HG03095 (cell line): ENCODE results near the gene NAP1L5.
A peak's percentile ranks its signal among the peaks of the same experiment; 100 is the strongest.

Experiments used
- ATAC-seq: cut with Tn5 transposase; IDR thresholded peaks from one replicate; pipeline ENCODE4 v1.9.1; 2021; ENCODE audit warnings: moderate library complexity; ENCODE audit not compliant: unreplicated experiment

NAP1L5 gene, protein sequence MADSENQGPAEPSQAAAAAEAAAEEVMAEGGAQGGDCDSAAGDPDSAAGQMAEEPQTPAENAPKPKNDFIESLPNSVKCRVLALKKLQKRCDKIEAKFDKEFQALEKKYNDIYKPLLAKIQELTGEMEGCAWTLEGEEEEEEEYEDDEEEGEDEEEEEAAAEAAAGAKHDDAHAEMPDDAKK

DNA sequence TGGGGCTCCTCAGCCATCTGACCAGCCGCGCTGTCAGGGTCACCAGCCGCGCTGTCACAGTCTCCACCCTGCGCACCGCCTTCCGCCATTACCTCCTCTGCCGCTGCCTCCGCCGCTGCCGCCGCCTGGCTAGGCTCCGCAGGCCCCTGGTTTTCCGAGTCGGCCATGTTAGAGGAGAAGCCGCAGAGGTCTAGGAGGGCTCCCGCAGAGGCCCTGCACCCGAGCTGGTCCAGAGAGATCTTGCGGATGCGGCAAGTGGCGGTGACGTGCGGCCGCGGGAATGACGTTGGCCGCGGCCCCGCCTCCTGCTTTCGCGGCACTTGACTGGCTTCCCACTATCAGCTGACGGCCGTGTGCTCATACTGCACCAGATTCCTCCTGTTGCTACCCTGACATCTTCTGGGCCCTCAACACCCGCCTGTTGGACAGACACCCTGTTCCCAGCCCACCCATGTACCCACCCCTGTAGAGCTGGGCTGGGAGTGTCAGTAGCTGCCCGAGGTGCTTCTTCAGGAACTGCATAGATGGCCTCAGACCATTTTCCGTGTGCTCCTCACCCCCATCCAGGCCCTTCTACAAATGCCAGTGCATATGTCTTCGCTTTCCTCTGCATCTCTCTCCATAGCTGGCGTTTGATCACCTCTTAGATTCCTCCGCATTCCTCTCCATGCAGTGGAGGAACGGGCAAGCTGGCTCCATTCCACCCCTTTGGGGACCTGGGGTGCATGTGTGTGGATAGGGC is at the start of gene NAP1L5:
Gene NAP1L5 (minus strand): TSS at position 242 of the 742 bp plus-strand sequence. CDS start 75 bp downstream, at position 167.
- peak; percentile 95 for ATAC-seq

DNA sequence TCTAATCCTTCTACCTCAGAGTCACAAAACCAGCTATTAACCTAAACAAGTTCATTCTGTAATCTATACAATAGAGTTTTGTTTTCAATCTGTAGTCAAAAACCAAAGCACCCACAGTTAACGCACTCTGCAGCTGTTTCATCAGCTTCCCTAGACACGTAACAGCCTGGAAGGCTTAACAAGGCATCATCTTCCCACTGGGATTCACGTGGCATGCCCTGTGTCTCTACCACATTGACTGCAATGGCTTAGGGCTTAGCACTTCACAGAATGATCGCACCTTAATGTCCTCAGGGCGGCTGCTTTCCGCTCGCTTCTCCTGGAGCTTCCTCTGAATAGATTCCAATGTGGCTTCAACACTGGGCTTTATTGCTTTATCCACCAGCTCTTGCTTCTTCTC is 49.7 kb upstream of the NAP1L5 start:
- ATAC-seq = no peak

DNA sequence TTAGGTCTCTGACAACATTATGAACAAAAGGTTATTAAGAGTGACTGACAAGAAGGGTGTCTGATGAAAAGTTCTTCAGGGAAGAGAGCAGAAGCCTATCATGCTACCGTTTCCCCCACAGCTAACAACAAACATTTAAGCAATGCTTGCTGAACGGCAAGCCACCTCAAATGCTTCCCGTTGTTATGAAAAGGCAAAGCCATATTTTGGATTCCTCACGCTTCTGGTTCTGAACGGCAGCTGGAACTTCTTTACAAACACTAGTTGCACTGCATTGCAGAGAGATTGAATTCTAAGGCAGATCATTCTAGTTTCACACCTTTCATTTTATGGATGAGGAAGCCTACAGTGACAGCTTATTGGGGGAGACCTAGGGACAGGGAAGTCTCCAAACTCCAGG is 48.6 kb upstream of the NAP1L5 start:
- no peak for ATAC-seq

DNA sequence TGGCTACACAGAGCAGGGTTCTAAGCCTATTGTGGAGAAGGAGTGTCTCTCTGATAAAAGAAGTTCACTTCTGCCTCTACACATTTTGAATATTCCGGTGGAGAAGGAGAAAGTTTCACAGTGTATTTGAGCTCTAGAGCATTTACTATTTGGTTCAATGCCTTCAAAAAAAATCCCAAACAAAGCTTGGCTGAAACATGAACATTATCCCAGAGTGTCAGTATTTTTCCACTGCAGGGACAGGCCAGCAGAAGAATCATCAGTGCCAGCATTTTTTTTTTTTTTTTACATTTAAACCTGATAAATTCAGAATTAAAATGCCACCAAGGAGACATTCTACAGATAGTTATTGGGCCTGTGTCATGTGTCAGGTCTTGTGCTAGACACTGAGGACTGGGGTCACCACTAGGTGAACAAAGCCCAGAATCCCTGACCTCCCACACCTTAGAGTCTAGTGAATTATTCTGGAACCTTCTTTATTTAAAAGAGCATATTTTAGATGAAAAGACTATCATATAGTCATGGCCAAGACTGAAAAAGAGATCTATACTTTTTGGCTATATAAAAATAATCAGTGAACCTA is 48.0 kb upstream of the NAP1L5 start:
- ATAC-seq = no peak

DNA sequence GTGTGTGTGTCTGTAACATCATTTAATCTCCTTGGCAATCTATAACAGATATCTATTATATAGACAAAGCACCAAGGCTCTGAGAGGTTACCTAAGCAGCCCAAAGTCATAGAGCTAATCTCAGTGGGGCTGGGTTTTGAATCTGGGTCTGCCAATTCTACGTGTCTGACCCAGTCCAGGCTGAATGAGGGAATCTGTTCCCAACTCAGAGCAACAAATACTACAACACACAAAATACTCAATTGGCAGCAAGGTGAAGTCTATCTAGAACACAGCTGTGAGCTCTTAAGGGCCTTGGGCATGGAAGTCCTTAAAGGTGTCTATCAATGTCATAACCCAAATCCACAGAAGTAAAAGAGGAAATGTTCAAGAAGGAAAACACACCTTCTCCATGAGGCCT is 47.5 kb upstream of the NAP1L5 start:
- no peak for ATAC-seq

DNA sequence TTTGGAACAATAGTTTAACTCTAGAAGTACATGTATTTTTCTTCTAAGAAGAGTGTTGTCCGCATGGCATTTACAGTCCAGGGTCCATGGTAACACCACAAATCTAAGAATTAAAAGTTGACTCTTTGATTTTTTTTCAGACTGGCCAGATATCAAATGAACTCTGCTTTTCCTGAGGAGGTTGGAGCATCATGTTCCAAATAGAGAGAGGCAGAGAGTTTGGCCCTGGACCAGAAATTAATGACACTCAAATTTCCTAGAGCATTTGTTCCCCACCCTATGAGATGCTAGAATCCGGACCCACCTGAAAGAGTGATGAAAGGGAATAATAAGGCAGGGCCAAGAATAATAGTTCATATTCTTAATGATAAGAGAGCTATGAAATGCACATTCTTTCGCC is 47.0 kb upstream of the NAP1L5 start:
- ATAC-seq = no peak

DNA sequence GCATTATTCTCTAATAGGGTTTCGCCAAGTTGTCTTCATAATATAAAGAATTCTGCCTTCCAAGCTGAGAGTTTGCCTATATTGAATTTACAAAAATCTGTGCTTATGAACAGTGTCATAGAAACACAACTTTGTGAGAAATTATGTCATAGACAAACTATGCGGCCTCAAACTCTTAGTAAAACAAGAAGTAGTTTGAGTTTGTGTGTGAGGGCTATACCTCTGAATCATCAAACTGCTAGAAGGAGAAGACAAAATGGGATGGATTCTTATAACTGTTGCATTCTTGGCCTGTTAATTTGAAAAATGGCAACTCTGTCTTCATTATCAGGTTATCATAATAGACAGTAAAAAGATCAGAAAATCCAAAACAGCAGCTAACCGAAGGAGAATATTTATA is 46.1 kb upstream of the NAP1L5 start:
- ATAC-seq = no peak

DNA sequence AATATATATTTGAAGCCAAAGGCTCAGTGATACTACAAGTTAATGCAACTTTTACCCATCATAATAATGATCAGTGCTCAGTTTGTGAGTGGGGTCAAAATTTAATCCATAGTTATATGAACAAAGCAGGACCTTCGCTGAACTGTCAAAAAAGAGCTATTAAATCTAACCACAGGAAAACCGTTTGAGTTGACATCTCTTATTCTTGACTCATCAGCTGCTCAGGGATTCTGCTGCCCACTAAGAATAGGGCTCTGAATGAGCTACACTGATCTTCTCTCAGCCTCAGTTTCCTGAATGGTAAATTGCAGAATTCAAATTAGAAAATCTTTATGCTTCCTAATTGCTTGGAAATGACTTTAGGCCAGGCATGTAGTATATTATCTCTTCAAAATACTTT is 44.9 kb upstream of the NAP1L5 start:
- no peak for ATAC-seq

DNA sequence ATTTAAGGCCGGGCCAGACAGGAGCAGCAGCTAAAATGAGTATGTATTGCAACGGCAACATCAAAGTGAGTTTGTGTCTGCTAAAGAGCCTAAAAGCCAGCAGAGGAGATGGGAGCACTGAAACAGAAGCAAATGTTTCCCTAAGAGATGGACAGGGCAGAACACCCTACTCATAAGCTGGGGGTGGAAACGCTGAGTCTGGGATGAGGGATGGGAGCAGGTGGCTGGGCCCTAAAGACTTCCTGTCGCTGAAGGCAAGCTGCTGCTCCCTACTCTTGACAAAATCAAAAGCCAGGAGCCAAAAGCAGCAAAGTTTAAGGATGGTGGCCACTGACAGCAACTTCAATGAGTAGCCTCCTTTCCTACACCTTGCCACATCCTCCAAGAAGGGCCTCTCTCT is 40.6 kb upstream of the NAP1L5 start:
- no peak for ATAC-seq

DNA sequence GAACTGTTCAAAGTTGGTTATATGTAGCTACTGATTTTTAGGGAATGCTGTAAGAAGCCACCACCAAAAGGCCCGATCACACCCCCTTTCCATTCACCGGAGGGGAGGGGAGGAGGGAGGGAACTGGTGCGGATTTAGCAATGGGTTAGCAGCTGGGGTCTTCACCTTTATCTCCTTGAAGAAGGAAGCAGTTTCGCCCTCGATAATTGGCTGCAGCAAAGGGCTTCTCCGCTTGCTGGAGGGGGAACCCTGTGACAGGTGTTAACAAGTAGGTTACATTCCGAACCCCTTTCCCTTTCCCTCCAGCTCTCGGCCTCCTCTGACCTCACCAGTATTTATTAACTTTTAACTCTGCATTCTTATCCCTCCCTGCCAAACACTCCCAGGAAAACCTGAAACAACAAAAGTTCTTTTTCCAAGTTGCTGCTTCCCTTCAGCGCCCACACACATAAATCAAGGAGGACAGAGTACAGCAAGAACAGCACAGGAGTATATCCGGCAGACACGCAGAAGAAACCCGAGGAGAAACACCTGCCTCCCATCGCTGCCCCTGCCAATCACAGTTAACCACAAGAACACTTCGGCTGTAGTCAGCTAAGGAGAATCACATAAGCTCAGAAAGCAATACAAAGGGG is 39.8 kb upstream of the NAP1L5 start:
- peak; percentile 89 for ATAC-seq

DNA sequence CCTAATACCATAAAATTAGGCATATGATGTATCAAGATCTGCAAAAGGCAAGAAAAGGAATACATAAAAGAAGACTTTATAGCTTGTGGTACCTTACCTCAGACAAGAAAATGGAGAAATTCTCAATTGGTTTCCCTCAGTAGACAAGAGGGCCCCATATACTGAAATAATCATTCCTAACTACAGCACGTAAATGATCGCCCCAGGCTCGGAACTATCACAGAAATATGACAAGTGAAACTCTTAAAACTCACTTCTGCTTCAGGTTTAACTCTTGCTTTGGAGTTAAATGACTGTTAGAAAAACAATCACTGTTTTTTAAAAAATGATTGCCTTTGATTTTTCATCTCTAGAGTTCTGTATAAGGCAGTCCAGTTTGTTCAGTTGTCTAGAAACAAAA is 38.6 kb upstream of the NAP1L5 start:
- ATAC-seq = no peak

DNA sequence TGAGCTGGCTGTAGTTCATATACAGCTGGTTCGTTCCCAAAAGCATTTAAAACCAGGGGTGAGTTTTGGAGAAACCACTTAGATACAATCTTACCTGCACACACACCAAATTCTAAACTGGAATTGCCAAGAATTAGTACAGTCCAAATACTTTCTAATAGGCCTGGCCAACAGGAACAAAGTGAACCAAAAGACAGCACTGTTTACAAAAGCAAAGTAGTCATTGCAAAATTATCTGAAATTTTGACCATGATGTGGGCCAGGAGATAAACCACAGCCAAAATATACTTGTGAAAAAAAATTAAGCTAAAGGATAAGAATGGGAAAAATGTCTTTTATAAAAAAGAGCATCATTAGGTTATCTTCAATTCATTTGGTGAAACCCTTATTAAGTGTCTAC is 37.9 kb upstream of the NAP1L5 start:
- ATAC-seq = no peak

DNA sequence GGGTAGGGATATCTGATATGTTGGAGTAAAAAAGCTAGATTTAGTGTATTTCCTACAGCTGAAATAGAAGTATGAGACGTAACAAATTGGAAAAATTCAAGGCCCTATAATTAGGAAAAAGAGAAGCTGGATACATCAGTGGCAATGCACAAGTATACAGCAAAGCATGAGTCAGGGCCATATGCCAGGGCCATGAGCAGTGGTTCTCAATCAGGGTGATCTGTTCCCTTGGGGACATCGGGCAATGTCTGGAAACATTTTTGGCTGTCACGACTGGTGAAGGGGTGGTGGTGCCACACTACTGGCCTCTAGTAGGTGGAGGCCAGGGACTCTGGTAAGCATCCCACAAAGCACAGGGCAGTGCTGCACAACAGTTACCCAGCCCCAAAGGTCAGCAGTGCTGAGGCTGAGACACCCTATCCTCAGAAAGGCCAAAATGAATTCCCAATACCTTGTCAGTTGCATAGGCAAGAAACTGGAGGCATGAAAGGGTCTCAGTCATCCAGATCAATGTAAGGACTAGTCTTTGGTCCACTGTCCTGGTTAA is 36.8 kb upstream of the NAP1L5 start:
- ATAC-seq = no peak

DNA sequence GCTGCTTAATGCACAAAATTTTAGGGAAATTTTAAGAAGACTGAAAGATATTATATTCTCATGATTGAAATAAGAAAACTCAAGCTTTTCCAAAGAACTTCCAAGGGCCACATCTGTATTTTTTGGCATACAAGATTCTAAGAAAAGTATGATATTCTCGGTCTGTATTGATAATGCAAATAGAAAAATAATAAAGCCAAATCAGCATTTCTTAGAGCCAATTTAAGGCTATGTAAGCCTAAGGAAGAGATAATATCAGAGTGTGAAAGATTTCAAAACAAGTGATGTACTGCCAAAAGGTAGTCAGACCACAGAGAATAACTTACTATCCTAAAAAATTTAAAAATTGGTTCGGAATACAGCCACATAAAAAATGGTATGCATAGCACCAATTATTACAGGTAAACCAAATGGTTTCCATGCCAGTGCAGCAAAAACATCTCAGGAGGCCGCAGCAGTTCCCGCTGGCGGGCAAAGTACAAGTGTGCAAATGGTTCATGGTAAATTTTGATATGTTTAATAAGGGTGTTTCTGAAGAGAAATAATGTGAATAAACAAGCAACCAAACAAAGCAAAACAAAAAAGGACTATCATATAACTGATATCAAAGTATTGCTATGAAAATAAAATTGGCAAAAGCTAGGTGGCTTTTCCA is 35.2 kb upstream of the NAP1L5 start:
- ATAC-seq = no peak

DNA sequence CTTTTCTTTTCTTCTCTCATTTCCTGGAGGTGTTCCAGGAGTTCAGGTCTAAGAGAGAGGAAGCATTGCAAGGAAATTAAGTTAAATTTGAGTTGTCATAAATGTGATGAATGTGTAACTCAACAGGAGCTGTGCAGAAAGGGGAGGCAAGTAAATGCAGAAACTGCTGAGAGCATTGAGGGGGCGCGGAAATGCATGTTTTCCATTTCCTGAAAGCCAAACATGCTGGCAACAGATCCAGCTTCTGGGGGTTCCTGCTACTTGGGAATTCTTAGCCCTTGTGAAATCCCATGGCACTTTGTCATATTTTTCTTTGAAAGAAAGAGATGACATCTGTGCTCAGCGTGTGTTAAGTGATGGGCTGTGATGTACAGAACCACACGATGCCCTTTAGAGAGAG is 33.8 kb upstream of the NAP1L5 start:
- no peak for ATAC-seq

DNA sequence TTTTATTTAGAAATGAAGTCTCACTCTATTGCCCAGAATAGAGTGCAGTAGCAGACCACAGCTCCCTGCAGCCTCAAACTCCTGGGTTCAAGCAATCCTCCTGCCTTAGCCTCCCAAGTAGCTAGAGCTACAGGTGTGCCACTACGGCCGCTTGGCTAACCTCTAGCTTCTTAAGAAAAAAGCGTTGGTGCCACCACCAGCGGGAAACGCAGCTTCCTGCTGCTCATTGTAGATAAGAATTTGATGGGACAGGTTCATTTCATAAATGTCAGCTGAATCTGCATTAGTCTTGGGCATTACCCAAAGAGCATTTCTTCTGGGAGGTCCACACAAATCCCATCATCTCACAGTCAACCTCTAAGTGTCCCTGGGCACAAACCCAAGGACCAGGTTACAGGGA is 33.2 kb upstream of the NAP1L5 start:
- no peak for ATAC-seq

DNA sequence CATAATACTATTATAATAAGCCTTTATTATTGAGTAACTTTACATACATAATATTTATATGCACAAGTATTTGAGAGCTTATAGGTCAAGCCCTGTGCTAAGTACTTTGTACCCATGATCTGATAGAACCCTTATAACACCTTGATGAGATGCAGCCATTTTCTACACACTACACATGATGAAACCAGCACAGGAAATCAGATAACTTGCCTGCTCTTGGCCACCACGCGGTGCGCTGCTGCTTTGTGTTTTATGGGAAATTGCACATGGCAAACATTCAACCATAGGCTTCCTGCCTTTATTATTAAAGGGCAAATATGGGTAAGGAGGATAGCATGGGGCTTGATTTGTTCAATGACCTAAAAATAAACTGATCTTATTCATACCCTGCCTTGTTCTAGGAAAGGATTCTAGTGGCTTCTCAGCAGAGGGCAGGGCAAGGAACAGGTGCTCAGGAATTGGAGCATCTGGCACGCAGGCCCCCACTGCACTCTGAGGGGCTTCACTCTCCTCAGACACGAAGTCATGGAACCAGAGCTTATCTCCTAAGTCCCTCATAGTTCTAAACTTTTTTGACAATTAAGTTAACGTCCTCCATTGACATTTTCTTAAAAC is 31.6 kb upstream of the NAP1L5 start:
- ATAC-seq = no peak

DNA sequence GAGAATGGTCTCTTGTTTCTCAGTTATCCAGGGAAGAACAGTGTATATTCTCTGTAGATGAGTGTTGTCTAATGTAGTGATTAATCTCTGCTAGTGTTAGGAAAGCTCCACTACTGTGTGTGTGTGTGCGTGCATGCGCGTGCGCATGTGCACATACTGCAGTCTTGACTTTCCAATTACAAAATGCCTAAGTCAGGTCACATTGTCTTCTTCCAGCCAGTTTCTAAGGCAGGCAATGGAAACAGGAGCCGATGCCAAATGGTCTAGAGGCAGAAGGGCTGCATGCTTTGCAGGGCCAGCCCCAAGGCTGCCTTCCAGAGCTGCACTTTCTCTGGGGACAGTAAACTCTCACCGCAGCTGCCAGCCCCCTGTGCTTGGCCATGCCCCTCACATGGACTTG is 30.5 kb upstream of the NAP1L5 start:
- no peak for ATAC-seq

DNA sequence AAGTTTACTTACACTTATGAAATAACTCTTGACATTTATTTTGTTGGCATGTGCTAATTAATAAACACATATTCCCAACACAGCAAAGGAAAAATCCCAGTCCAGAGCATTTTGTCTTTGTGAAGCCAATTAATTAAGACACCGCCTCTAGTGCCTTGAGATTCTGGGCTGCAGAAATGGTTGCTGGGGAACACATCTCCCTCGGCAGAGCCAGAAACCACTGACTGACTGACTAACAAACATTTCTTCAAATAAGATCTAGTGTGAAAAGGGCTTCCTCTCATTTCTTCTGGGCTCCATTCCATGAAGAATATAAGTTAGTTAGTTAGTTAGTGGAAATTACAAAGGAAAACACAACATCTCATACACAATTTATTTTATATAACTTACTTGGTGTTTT is 28.4 kb upstream of the NAP1L5 start:
- no peak for ATAC-seq

DNA sequence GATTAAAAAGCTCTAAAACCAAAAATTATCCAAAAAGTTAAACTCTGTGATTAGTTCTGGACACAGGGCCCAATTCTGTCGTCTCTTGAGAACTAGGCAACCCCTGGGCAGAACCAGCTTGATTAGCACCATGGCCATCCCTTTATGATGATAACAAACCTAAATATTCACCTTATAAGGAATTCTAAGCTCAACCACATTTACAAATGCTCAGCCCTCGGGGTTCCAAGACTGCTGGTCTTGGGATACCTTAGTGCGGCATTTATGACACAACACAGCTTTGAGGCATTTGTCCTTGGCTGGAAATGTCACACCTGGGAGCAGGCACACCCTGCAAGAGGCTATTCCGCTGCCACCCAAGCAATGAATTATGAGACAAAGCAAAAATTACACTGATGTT is 27.5 kb upstream of the NAP1L5 start:
- ATAC-seq = no peak

DNA sequence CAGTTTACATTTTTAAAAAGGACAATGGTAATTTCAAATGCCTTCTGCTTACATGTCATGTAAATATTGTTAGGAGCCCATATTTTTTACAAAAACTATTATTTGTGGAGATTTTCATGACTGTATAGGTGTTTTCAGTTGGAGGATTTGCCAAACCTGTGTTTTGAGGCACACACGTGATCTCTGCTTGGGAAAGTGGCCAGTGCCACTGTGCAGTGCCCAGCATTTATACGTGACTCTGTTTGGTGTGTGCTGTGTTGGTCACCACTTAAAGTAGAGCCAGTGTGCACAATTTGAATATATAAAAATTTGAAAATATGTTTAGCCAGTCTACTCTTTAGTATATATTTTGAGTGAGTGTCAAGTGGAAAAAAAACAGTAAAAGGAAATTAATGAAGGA is 26.8 kb upstream of the NAP1L5 start:
- ATAC-seq = no peak
